Lower lobe of right lung (tissue), 2 donors: ENCODE results near the gene CCL11. TPM values are rescaled to one million over a fixed set of nuclear protein-coding genes. Genes with fewer than 3 reads are reported as not detected.

Experiments used
- ATAC-seq, 2 donors: fragments of 200-7000 bp; cut with Tn5 transposase; one replicate each; pipeline ENCODE4 v1.9.1; 2020 to 2022; ENCODE audit warnings: mild to moderate bottlenecking in 2 of 2, moderate library complexity in 2 of 2
- DNase-seq: peaks from one replicate; pipeline ENCODE4 v3.0.0-alpha.2; 2020
- H3K27ac ChIP-seq: fragments of 200-600 bp; one replicate; pipeline ENCODE4 v1.8.0; 2022
- H3K27me3 ChIP-seq: fragments of 200-600 bp; one replicate; pipeline ENCODE4 v1.8.0; 2022; ENCODE audit warnings: low read depth
- H3K36me3 ChIP-seq: fragments of 200-600 bp; one replicate; pipeline ENCODE4 v1.8.0; 2022; ENCODE audit warnings: mild to moderate bottlenecking
- H3K4me1 ChIP-seq: fragments of 200-600 bp; one replicate; pipeline ENCODE4 v1.8.0; 2022
- H3K4me3 ChIP-seq: fragments of 200-600 bp; one replicate; pipeline ENCODE4 v1.8.0; 2022; ENCODE audit warnings: mild to moderate bottlenecking
- H3K9me3 ChIP-seq: fragments of 200-600 bp; one replicate; pipeline ENCODE4 v1.8.0; 2022
- CTCF ChIP-seq: fragments of 200-600 bp; IDR thresholded peaks from one replicate; pipeline ENCODE4 v1.8.0; 2022; ENCODE audit warnings: antibody characterized with exemption, mild to moderate bottlenecking
- intact Hi-C: fragments of 100-400 bp; cut with DNase I; formaldehyde crosslinking; loops from one replicate; pipeline ENCODE4 v1.11.0; 2022
- total RNA-seq: library from RNA; stranded (reverse); fragmentation: NEBNext Ultra II Directional; extraction: Animal tissue kit (Norgen Biotek cat#: 25700); gene quantifications from one replicate; pipeline ENCODE4 v1.2.1, GENCODE V29; 2021
- donor health status: DM: no; HTN: yes; CAD: no; lungs with severe emphysema.

The CCL11 gene
- total RNA-seq, 1 donor from 2014 or later: 1.1 TPM

GRCh38 chr17:34249061-34249460 is 36.5 kb upstream of the CCL11 start:
- H3K27ac ChIP-seq: peak overlapping the region; percentile 43
- DNase-seq (no peak), ATAC-seq (no peak)
- no peak for TF ChIP-seq CTCF
- peaks cover 96% of the 10 kb centered on the region for H3K4me1 ChIP-seq
- intact Hi-C loops: no loop called here
- H3K4me3 ChIP-seq: no peak overlapping the region
- H3K36me3 ChIP-seq: no peaks in the 10 kb centered on the region
- H3K27me3 ChIP-seq: no peaks in the 10 kb centered on the region
- H3K9me3 ChIP-seq: no peaks in the 10 kb centered on the region

- Histone ChIP-seq H3K9me3 (no peaks in the 10 kb centered on the region), H3K36me3 (no peaks in the 10 kb centered on the region), H3K27me3 (no peaks in the 10 kb centered on the region), H3K4me3 (no peak overlapping the region), H3K27ac (peak overlapping the region; percentile 43), H3K4me1 (peaks cover 96% of the 10 kb centered on the region)
- intact Hi-C loops: no loop called here
- no peak for TF ChIP-seq CTCF
- no peak for ATAC-seq
- DNase-seq: no peak
These were observed 36.1 kb upstream of the CCL11 start for GRCh38 chr17:34249478-34249877.

GRCh38 chr17:34251186-34251585 is 34.4 kb upstream of the CCL11 start:
- intact Hi-C loops: no loop called here
- no peak for ATAC-seq

GRCh38 chr17:34252095-34252443 is 33.5 kb upstream of the CCL11 start:
- H3K27ac ChIP-seq: peak overlapping the region; percentile 71
- TF ChIP-seq CTCF: no peak
- intact Hi-C loops: no loop called here
- DNase-seq (no peak), ATAC-seq (peak; percentile 13 to 27)
- H3K27me3 ChIP-seq: no peaks in the 10 kb centered on the region
- H3K4me1 ChIP-seq: peaks cover 95% of the 10 kb centered on the region
- H3K4me3 ChIP-seq: no peak overlapping the region
- no peaks in the 10 kb centered on the region for H3K9me3 ChIP-seq
- H3K36me3 ChIP-seq: no peaks in the 10 kb centered on the region

More at GRCh38 chr17:34251186-34251585, 34.4 kb upstream of the CCL11 start:
- TF ChIP-seq CTCF: no peak
- H3K4me3 ChIP-seq: no peak overlapping the region
- peaks cover 98% of the 10 kb centered on the region for H3K4me1 ChIP-seq
- no peaks in the 10 kb centered on the region for H3K36me3 ChIP-seq
- no peak overlapping the region for H3K27ac ChIP-seq
- no peaks in the 10 kb centered on the region for H3K9me3 ChIP-seq
- DNase-seq: no peak
- H3K27me3 ChIP-seq: no peaks in the 10 kb centered on the region

- Histone ChIP-seq H3K9me3 (no peaks in the 10 kb centered on the region), H3K27ac (peak overlapping the region; percentile 71), H3K4me1 (peaks cover 90% of the 10 kb centered on the region), H3K27me3 (no peaks in the 10 kb centered on the region), H3K36me3 (no peaks in the 10 kb centered on the region), H3K4me3 (no peak overlapping the region)
- intact Hi-C loops: no loop called here
- peak; percentile 80 to 81 for ATAC-seq
- TF ChIP-seq CTCF: no peak
- DNase-seq: peak; percentile 87
These were observed 33.0 kb upstream of the CCL11 start for GRCh38 chr17:34252444-34253138.
